GM19351 (cell line): ENCODE results near the gene ISLR.
"Not testable (repeated sequence)": the region's sequence is repeated elsewhere in the genome, so short reads cannot be mapped to it uniquely, and the experiment has no call there.

ENCODE experiments used
- ATAC-seq: cut with Tn5 transposase; IDR thresholded peaks from one replicate; pipeline ENCODE4 v1.9.1; 2021; ENCODE audit warnings: mild to moderate bottlenecking, moderate library complexity; ENCODE audit not compliant: unreplicated experiment

Gene ISLR

GRCh38 chr15:74136814-74137536, 36.5 kb upstream of the ISLR start:
- no peak for ATAC-seq

- no peak for ATAC-seq
These were observed 36.0 kb upstream of the ISLR start for GRCh38 chr15:74137537-74137894.

DNA sequence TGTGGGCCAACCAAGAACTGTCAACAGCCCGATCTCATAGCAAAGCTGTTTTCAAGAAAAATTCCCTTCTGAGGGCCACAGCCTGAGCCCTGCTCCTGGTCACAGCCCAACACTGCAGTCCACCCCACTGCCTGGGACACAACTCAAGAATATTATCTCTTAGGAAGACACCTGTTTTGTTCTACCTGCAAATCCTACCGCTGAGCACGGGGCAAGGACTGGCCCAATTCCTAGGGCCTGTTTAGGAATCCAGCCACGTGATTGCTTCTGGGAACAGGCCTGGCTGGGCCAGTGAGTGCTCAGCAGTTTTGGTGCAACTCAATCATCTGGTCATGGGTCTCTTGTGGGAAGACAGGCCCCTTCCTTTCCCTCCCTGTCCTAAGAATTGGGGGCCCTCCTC, 34.9 kb upstream of the ISLR start:
- ATAC-seq = no peak

GRCh38 chr15:74141591-74141990, 31.9 kb upstream of the ISLR start:
- no peak for ATAC-seq

- ATAC-seq = no peak
These were observed 29.2 kb upstream of the ISLR start for GRCh38 chr15:74144153-74144775.

DNA sequence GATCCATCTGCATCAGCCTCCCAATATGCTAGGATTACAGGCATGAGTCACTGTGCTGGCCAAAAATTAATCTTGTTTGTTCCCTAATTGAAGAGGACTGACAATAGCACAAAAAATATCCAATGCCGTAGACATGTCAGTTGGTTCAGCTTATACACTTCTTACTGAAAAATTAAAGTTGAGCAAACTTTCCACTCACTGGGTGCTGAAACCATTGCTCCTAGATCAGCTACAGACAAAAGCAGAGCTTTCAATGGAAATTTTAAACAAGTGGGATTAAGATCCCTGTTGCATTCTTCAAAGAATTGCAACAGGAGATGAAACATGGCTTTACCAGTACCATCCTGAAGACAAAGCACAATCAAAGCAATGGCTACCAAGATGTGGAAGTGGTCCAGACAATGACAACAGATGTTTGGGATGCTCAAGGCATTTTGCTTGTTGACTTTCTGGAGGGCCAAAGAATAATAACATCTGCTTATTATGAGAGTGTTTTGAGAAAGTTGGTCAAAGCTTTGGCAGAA, 27.2 kb upstream of the ISLR start:
- no peak for ATAC-seq

GRCh38 chr15:74147051-74147450, 26.5 kb upstream of the ISLR start:
- no peak for ATAC-seq

- ATAC-seq = no peak
These were observed 17.6 kb upstream of the ISLR start for GRCh38 chr15:74155766-74156417.

GRCh38 chr15:74156678-74157411, 16.7 kb upstream of the ISLR start:
- ATAC-seq = no peak

DNA sequence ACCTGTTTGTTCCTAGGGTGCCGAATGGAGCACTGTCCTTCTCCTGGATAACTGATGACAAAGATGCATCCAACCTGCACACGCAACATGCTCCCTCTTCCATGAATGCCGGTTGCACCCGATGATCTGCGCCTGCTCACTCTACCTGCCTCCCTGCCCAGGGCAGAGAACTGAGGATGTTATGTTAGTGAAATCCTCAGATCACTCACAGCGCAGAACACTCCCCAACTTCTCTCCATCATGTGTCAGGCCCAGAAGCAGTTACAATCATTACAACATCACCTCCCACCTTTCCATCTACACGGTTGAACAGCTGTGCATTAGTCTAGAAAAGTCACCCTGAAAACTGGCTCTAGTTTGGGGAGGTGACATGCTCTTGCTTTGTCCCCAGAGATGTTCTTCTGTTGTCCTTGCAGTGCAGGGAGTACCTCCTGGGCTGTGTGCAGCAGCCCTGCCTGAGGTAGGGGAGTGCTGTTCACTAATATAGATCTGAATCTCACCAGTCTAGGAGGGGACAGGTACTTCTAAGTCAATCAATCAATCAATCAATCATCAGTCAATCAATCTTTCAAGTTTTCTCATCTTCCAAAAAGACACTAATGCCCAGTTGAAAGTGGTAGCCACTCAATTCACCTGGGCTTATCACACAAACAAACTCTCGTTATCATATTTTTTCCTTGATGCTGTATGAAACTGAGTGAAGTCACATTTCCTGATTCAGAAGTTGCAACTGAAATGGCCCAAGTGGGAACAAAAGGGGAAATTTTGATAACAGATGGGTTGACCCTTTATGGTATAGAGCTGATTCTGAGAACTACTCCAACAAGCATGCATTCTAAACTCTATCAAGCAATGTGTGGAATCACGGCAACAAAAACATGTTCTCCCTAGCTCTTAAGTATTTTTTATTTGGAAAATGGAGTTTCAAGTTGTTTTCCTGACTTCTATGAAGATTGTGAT, 15.4 kb upstream of the ISLR start:
- no peak for ATAC-seq

GRCh38 chr15:74158855-74159650, 14.5 kb upstream of the ISLR start:
- peak; percentile 79 for ATAC-seq

- ATAC-seq = no peak
These were observed 13.7 kb upstream of the ISLR start for GRCh38 chr15:74159773-74160172.

GRCh38 chr15:74160390-74160789, 13.1 kb upstream of the ISLR start:
- not testable (repeated sequence) for ATAC-seq

DNA sequence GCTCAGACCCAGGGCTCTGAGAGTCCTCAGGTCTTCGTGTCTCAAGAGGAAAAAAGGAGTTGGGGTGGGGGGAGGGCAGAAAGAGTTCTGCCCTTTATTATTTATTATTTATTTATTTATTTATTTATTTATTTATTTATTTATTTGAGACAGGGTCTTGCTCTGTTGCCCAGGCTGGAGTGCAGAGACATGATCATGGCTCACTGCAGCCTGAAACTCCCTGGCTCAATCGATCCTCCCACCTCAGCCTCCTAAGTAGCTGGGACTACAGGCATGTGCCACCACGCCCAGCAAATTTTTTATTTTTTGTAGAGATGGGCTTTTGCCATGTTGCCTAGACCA, 11.3 kb upstream of the ISLR start:
- ATAC-seq = not testable (repeated sequence)

DNA sequence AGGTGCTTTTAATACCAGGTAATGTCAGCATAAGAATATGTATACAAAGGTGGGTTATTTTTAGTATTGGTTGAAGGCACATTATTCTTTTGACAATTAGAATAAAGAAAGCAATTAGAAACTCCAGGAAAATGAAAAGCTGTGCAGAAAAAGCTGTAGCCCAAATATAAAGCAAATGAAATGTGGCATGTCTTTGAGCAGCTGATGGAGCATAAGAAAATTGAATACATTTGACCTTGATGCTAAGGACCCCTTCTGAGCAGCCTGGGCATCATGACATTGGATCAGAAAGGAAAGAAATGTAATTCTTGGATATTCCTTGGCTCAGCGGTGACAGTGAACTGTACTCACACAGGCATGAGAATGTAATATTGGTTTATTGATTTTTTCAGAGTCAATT, 8.0 kb upstream of the ISLR start:
- ATAC-seq = no peak

GRCh38 chr15:74167891-74168331, 5.6 kb upstream of the ISLR start:
- no peak for ATAC-seq

GRCh38 chr15:74168711-74169126, 4.8 kb upstream of the ISLR start:
- no peak for ATAC-seq

- no peak for ATAC-seq
These were observed 3.3 kb upstream of the ISLR start for GRCh38 chr15:74170071-74170844.
